Pancreas (tissue), 10 donors: ENCODE measurements around the gene CYP27A1. TPM values are rescaled to one million over a fixed set of nuclear protein-coding genes. Genes with fewer than 3 reads are reported as not detected.

Source experiments
- ATAC-seq, 4 donors: fragments of 200-7000 bp; cut with Tn5 transposase; one replicate each; pipeline versions ENCODE4 v1.8.0 to v1.9.1; 2020; ENCODE audit warnings: mild to moderate bottlenecking in 4 of 4, moderate library complexity in 4 of 4
- DNase-seq, 6 donors: peaks; one replicate each; pipeline ENCODE4 v3.0.0-alpha.2; 2020
- FAIRE-seq: peaks from 2 replicates; lab custom pipeline; 2012; peaks lifted over from hg19 to GRCh38; lab: Jason Lieb, UNC
- H3K27ac ChIP-seq, 4 donors: fragments of 200-600 bp; sonication (generic); 1 replicate in 3 of 4; 2 replicates in 1 of 4; pipeline versions ENCODE4 v1.5.0 to v1.8.0; 2020
- H3K27me3 ChIP-seq, 4 donors: fragments of 200-600 bp; one replicate each; pipeline ENCODE4 v1.8.0; 2021
- H3K36me3 ChIP-seq, 3 donors: fragments of 200-600 bp; sonication (generic) in 1 of 3; one replicate each; pipeline versions ENCODE4 v1.5.0 to v1.8.0; 2020 to 2021
- H3K4me1 ChIP-seq, 3 donors: fragments of 200-600 bp; one replicate each; pipeline ENCODE4 v1.8.0; 2021
- H3K4me3 ChIP-seq, 4 donors: fragments of 200-600 bp; sonication (generic) in 2 of 4; one replicate each; pipeline versions ENCODE4 v1.5.0 to v1.8.0; 2020 to 2021
- H3K9me3 ChIP-seq, 4 donors: fragments of 200-600 bp; one replicate each; pipeline ENCODE4 v1.8.0; 2021
- WGBS, 2 donors: extraction: QIAGEN DNeasy Blood & Tissue Kit; methylation state at CpG; one replicate each; pipeline ENCODE4 v1.1.7; 2013; 5-methylcytosine and 5-hydroxymethylcytosine counted together
- intact Hi-C, 3 donors: fragments of 100-400 bp; cut with DNase I; formaldehyde crosslinking; loops; one replicate each; pipeline versions ENCODE4 v1.11.1 to v1.14.2; 2022
- polyA plus RNA-seq, 2 donors: library from polyadenylated mRNA; stranded (reverse); fragments of 200-250 nt; gene quantifications; one replicate each; pipeline ENCODE4 v1.2.3, GENCODE V29; 2013
- total RNA-seq, 6 donors: library from RNA; stranded (reverse); fragmentation: NEBNext Ultra II Directional in 4 of 6; extraction: Animal tissue kit (Norgen Biotek cat#: 25700) in 4 of 6; gene quantifications; one replicate each; pipeline versions ENCODE4 v1.2.1 to v1.2.4, GENCODE V29; 2021 to 2023
- TF ChIP-seq, protein P1 (sequence below), 4 donors: fragments of 200-600 bp; sonication (generic) in 3 of 4; IDR thresholded peaks; one replicate each; pipeline versions ENCODE4 v1.5.0 to v1.8.0; 2021; ENCODE audit warnings: antibody characterized with exemption in 4 of 4
- donor health status: healthy with polysubstance abuse.
- donor health status: DM: no; HTN: no; CAD: no; lungs with moderate emphysema.
- donor health status: DM: no; HTN: no; CAD: no.
- donor health status: control.
- donor health status: control.
- donor health status: Bipolar disorder and iron deficiency.
- donor health status: DM: yes; HTN: yes; CAD: no.
- donor health status: DM: no; HTN: no; CAD: no.
- donor health status: DM: no; HTN: no; CAD: no.
- donor health status: DM: yes; HTN: yes; CAD: no.

CYP27A1 gene
- total and polyA plus RNA-seq, 8 donors = 3.1 to 21.6 (median 5.1) TPM

DNA sequence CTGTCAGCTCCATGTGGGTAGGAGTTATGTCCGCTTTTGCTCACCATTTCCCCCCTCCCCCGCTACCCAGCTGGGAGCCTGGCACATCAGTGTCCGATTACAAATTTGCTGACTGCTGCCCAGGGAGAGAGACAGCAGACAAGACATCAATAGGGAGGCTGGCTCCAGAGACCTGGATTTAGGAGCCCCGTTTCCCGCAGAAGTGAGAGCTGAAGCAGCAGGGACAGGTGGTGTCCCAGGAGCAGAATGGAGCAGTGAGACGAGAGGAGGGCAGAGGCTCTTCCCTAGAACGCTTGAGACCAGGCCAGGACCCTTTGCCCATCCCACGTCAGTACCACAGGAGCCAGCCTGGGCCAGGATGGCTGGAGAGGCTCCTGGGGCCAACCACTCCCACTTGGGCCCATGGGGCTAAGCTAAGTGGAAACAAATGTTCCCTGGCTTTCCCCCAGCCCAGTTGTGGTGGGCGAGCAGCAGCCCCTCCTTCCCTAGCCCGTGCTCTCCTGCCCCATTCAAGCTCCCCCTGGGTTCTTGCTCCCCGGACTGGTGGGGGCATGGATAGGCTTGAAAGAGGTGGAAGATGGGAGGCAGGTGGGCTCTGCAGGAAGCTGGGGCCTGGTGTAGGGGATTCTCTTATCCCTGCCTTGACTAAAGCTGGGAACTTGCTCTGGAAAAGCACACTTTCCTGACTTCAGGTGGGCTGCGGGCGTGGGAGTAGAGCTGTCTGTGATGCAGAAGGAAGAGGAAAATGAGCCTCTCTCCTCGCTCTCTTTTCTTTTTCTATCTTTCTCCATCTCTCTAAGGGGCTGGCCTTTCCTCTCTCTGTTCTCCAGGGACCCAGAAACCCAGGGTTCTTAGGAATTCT, 73.6 kb downstream of the CYP27A1 start:
- H3K9me3 ChIP-seq = no peaks in the 10 kb centered on the region
- WGBS, 2 donors = 44 to 57% methylated on average over 14 of the region's 14 CpGs
- H3K27me3 ChIP-seq = peaks cover 0 to 12% (median 0%) of the 10 kb centered on the region in 4 donors
- DNase-seq = peak in 2 of 6 donors; percentile 28 to 38
- FAIRE-seq = no peak
- peaks cover 0 to 2% (median 0%) of the 10 kb centered on the region in 3 donors for H3K4me1 ChIP-seq
- TF ChIP-seq, protein P1, sequence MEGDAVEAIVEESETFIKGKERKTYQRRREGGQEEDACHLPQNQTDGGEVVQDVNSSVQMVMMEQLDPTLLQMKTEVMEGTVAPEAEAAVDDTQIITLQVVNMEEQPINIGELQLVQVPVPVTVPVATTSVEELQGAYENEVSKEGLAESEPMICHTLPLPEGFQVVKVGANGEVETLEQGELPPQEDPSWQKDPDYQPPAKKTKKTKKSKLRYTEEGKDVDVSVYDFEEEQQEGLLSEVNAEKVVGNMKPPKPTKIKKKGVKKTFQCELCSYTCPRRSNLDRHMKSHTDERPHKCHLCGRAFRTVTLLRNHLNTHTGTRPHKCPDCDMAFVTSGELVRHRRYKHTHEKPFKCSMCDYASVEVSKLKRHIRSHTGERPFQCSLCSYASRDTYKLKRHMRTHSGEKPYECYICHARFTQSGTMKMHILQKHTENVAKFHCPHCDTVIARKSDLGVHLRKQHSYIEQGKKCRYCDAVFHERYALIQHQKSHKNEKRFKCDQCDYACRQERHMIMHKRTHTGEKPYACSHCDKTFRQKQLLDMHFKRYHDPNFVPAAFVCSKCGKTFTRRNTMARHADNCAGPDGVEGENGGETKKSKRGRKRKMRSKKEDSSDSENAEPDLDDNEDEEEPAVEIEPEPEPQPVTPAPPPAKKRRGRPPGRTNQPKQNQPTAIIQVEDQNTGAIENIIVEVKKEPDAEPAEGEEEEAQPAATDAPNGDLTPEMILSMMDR (IDR thresholded peaks at IDR 0.05) = no peak
- no peak overlapping the region for H3K4me3 ChIP-seq
- ATAC-seq = no peak
- intact Hi-C loops = no loop called here
- H3K36me3 ChIP-seq = no peaks in the 10 kb centered on the region
- H3K27ac ChIP-seq = no peak overlapping the region

DNA sequence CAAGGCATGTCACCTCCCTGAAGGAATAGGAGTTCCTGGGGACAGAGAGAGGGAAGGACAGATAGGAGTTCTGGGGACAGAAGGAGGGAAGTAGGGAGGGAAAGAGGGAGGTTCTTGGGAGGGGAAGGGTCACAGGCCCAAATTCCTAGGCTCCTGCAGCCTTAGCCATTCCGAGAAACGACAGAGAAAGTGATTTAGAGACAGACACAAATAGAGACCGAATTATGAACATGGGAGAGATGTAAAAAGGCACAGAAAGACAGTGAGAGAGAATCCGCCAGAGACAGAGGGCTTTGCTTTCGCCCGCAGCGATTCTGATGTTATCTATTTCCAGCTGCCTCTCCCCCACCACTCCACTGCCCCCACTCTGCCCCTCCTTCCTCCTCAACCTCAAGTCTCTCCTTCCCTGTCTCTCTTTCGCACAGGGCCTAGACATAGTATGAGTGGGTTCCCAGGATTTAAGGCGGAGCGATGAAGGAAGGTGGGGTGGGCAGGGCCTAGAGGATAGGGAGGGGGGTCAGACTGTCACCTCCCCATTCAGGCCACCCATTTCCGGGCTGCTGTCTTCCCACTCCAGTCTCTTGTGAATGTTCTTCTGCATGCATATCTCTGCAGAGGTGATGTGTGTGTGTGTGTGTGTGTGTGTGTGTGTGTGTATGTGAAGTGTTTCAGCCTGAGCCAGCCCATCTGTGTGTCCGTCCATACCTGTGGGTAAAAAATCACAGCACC, 74.4 kb downstream of the CYP27A1 start:
- H3K4me3 ChIP-seq = no peak overlapping the region
- H3K27ac ChIP-seq = no peak overlapping the region
- peaks cover 0 to 12% (median 0%) of the 10 kb centered on the region in 4 donors for H3K27me3 ChIP-seq
- intact Hi-C loops = no loop called here
- H3K36me3 ChIP-seq = no peaks in the 10 kb centered on the region
- WGBS, 2 donors = 46 to 48% methylated on average over 12 of the region's 12 CpGs
- no peaks in the 10 kb centered on the region for H3K9me3 ChIP-seq
- DNase-seq = peak in 2 of 6 donors; percentile 7 to 16
- ATAC-seq = no peak
- no peak for FAIRE-seq
- H3K4me1 ChIP-seq = peaks cover 0 to 2% (median 0%) of the 10 kb centered on the region in 3 donors
- TF ChIP-seq, protein P1 (IDR thresholded peaks at IDR 0.05) = no peak

GRCh38 chr2:218856896-218857243, 74.9 kb downstream of the CYP27A1 start:
- H3K9me3 ChIP-seq = no peaks in the 10 kb centered on the region
- H3K27ac ChIP-seq = no peak overlapping the region
- intact Hi-C loops = no loop called here
- H3K27me3 ChIP-seq = peaks cover 0 to 12% (median 0%) of the 10 kb centered on the region in 4 donors
- H3K4me3 ChIP-seq = no peak overlapping the region
- TF ChIP-seq, protein P1 (IDR thresholded peaks at IDR 0.05) = no peak
- FAIRE-seq = no peak
- 80 to 92% methylated on average over 1 of the region's 1 CpG for WGBS, 2 donors
- DNase-seq = peak in 2 of 6 donors; percentile 18 to 30
- no peak for ATAC-seq
- H3K36me3 ChIP-seq = no peaks in the 10 kb centered on the region
- peaks cover 0 to 2% (median 0%) of the 10 kb centered on the region in 3 donors for H3K4me1 ChIP-seq

- no peak overlapping the region for H3K4me3 ChIP-seq
- FAIRE-seq = no peak
- peak in 2 of 4 donors; percentile 16 to 25 for ATAC-seq
- H3K9me3 ChIP-seq = no peaks in the 10 kb centered on the region
- H3K27ac ChIP-seq = no peak overlapping the region
- peaks cover 0 to 2% (median 0%) of the 10 kb centered on the region in 3 donors for H3K4me1 ChIP-seq
- 14% methylated on average over 10 of the region's 10 CpGs for WGBS, 2 donors
- H3K36me3 ChIP-seq = no peaks in the 10 kb centered on the region
- peaks cover 0 to 12% (median 0%) of the 10 kb centered on the region in 4 donors for H3K27me3 ChIP-seq
- DNase-seq = peak in 2 of 6 donors; percentile 24 to 25
- intact Hi-C loops = no loop called here
- TF ChIP-seq, protein P1 (IDR thresholded peaks at IDR 0.05) = no peak
Measured at GRCh38 chr2:218857371-218858137, 75.6 kb downstream of the CYP27A1 start.
